Neural cell (in vitro differentiated cells): ENCODE data around the gene KDM2A. TPM values are rescaled to one million over a fixed set of nuclear protein-coding genes. Genes with fewer than 3 reads are reported as not detected.

Experiments
- H2AFZ ChIP-seq: fragments of 200-600, 300-800 bp; sonication (generic), shearing (Covaris generic); 2 replicates; pipeline ENCODE4 v1.6.0; 2014; ENCODE audit warnings: low read depth, mild to moderate bottlenecking, antibody characterized with exemption, low read length, moderate library complexity
- H3F3A ChIP-seq: fragments of 200-600 bp; shearing (Covaris generic); 2 replicates; pipeline ENCODE4 v1.6.1; 2016; ENCODE audit warnings: mild to moderate bottlenecking, moderate library complexity, mixed read lengths, antibody characterized with exemption, low read length; ENCODE audit not compliant: insufficient read depth, poor library complexity, severe bottlenecking
- H3K27ac ChIP-seq: fragments of 200-600, 300-800 bp; sonication (generic), shearing (Covaris generic); 2 replicates; pipeline ENCODE4 v1.5.1; 2014; ENCODE audit warnings: mild to moderate bottlenecking, low read length, moderate library complexity
- H3K27me3 ChIP-seq: fragments of 300-800, 200-600 bp; sonication (generic), shearing (Covaris generic); 2 replicates; pipeline ENCODE4 v1.6.0; 2014; ENCODE audit warnings: mild to moderate bottlenecking, low read depth, low read length, moderate library complexity; ENCODE audit not compliant: insufficient read depth
- H3K36me3 ChIP-seq: fragments of 300-800, 200-600 bp; sonication (generic), shearing (Covaris generic); 2 replicates; pipeline ENCODE4 v1.5.1; 2014; ENCODE audit warnings: mild to moderate bottlenecking, antibody characterized with exemption, low read length, moderate library complexity; ENCODE audit not compliant: insufficient read depth
- H3K4me2 ChIP-seq: fragments of 300-800, 200-600 bp; sonication (generic), shearing (Covaris generic); 2 replicates; pipeline ENCODE4 v1.6.0; 2014; ENCODE audit warnings: mild to moderate bottlenecking, low read length
- H3K4me3 ChIP-seq: fragments of 300-800, 200-600 bp; sonication (generic), shearing (Covaris generic); 2 replicates; pipeline ENCODE4 v1.5.1; 2014; ENCODE audit warnings: mild to moderate bottlenecking, low read length, moderate library complexity
- H3K79me2 ChIP-seq: fragments of 200-600 bp; shearing (Covaris generic); replicated peaks from 2 replicates; pipeline ENCODE4 v1.6.0; 2014; ENCODE audit warnings: mild to moderate bottlenecking, low read length, moderate library complexity; ENCODE audit not compliant: insufficient read depth
- H3K9ac ChIP-seq: fragments of 300-800, 200-600 bp; sonication (generic), shearing (Covaris generic); 2 replicates; pipeline ENCODE4 v1.6.1; 2016; ENCODE audit warnings: mild to moderate bottlenecking, low read length, mixed read lengths
- H3K9me2 ChIP-seq: fragments of 200-600 bp; shearing (Covaris generic); 2 replicates; pipeline ENCODE4 v1.6.1; 2016; ENCODE audit warnings: mild to moderate bottlenecking, low read length, mixed read lengths; ENCODE audit not compliant: insufficient read depth
- H3K9me3 ChIP-seq: fragments of 200-600, 300-800 bp; sonication (generic), shearing (Covaris generic); 2 replicates; pipeline ENCODE4 v1.6.1; 2016; ENCODE audit warnings: mild to moderate bottlenecking, mixed run types, low read length, moderate library complexity, mixed read lengths
- H4K20me1 ChIP-seq: fragments of 200-600 bp; shearing (Covaris generic); 2 replicates; pipeline ENCODE4 v1.6.1; 2016; ENCODE audit warnings: mild to moderate bottlenecking, mixed run types; ENCODE audit not compliant: insufficient read depth
- CTCF ChIP-seq: fragments of 450-650 bp; IDR thresholded peaks from 2 replicates; pipeline ENCODE4 v1.5.1; 2014; ENCODE audit warnings: antibody characterized with exemption, mild to moderate bottlenecking, moderate library complexity; ENCODE audit not compliant: poor library complexity, severe bottlenecking
- EP300 ChIP-seq: fragments of 450-650 bp; conservative IDR thresholded peaks from 2 replicates; pipeline ENCODE4 v1.6.1; 2014; ENCODE audit warnings: antibody characterized with exemption, mild to moderate bottlenecking, moderate library complexity; ENCODE audit not compliant: poor library complexity, severe bottlenecking
- MXI1 ChIP-seq: fragments of 450-650 bp; conservative IDR thresholded peaks from 2 replicates; pipeline ENCODE4 v1.6.1; 2014; ENCODE audit warnings: antibody characterized with exemption, mild to moderate bottlenecking; ENCODE audit not compliant: poor library complexity, severe bottlenecking
- POLR2AphosphoS5 ChIP-seq: IDR thresholded peaks from 2 replicates; pipeline ENCODE4 v1.6.1; 2012
- RAD21 ChIP-seq: fragments of 450-650 bp; conservative IDR thresholded peaks from 2 replicates; pipeline ENCODE4 v1.6.1; 2014; ENCODE audit warnings: antibody characterized with exemption, mild to moderate bottlenecking, moderate library complexity
- SMC3 ChIP-seq: fragments of 450-650 bp; conservative IDR thresholded peaks from 2 replicates; pipeline ENCODE4 v1.6.1; 2014; ENCODE audit warnings: antibody characterized with exemption, mild to moderate bottlenecking, moderate library complexity; ENCODE audit not compliant: poor library complexity
- polyA plus RNA-seq: library from polyadenylated mRNA; depleted of rRNA; stranded (reverse); fragments of >200 nt; gene quantifications from 2 replicates; pipeline ENCODE4 v1.2.3, GENCODE V29; 2014
- TF ChIP-seq, protein P1 (sequence below): IDR thresholded peaks from 2 replicates; pipeline ENCODE4 v1.6.1; 2012; ENCODE audit warnings: borderline replicate concordance

KDM2A gene
- polyA plus RNA-seq, 1 donor from 2014 or later, result 12.4 TPM

GRCh38 chr11:67265633-67266448 lies 146.8 kb downstream of the KDM2A start:
- Histone ChIP-seq H3K27ac (peak overlapping the region; percentile 24), H3K9ac (peak overlapping the region; percentile 60)

GRCh38 chr11:67266449-67267187 lies 147.6 kb downstream of the KDM2A start, which contains the start of gene GRK2:
Gene GRK2 (plus strand): TSS chr11:67266473. CDS start chr11:67266700, 227 bp downstream.
- TF ChIP-seq MXI1, result peak; percentile 40
- no peak for TF ChIP-seq RAD21
- TF ChIP-seq POLR2AphosphoS5, result no peak
- TF ChIP-seq, protein P1, sequence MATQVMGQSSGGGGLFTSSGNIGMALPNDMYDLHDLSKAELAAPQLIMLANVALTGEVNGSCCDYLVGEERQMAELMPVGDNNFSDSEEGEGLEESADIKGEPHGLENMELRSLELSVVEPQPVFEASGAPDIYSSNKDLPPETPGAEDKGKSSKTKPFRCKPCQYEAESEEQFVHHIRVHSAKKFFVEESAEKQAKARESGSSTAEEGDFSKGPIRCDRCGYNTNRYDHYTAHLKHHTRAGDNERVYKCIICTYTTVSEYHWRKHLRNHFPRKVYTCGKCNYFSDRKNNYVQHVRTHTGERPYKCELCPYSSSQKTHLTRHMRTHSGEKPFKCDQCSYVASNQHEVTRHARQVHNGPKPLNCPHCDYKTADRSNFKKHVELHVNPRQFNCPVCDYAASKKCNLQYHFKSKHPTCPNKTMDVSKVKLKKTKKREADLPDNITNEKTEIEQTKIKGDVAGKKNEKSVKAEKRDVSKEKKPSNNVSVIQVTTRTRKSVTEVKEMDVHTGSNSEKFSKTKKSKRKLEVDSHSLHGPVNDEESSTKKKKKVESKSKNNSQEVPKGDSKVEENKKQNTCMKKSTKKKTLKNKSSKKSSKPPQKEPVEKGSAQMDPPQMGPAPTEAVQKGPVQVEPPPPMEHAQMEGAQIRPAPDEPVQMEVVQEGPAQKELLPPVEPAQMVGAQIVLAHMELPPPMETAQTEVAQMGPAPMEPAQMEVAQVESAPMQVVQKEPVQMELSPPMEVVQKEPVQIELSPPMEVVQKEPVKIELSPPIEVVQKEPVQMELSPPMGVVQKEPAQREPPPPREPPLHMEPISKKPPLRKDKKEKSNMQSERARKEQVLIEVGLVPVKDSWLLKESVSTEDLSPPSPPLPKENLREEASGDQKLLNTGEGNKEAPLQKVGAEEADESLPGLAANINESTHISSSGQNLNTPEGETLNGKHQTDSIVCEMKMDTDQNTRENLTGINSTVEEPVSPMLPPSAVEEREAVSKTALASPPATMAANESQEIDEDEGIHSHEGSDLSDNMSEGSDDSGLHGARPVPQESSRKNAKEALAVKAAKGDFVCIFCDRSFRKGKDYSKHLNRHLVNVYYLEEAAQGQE, result no peak
- no peaks in the 10 kb centered on the region for H3F3A ChIP-seq
- H3K79me2 ChIP-seq, result peaks cover 32% of the 10 kb centered on the region
- H2AFZ ChIP-seq, result peak within 1 kb of the TSS; percentile 9
- no peaks in the 10 kb centered on the region for H3K9me3 ChIP-seq
- peak within 1 kb of the TSS; percentile 76 for H3K9ac ChIP-seq
- no peaks in the 10 kb centered on the region for H3K36me3 ChIP-seq
- no peaks in the 10 kb centered on the region for H3K9me2 ChIP-seq
- H3K27me3 ChIP-seq, result no peaks in the 10 kb centered on the region
- no peaks in the 10 kb centered on the region for H4K20me1 ChIP-seq
- peak within 1 kb of the TSS; percentile 80 for H3K4me2 ChIP-seq
- peak within 1 kb of the TSS; percentile 93 for H3K4me3 ChIP-seq
- peak within 1 kb of the TSS; percentile 28 for H3K27ac ChIP-seq

More at GRCh38 chr11:67265633-67266448, 146.8 kb downstream of the KDM2A start:
- no peaks in the 10 kb centered on the region for H3K36me3 ChIP-seq
- no peaks in the 10 kb centered on the region for H3K9me2 ChIP-seq
- H3K27me3 ChIP-seq, result no peaks in the 10 kb centered on the region
- peak; percentile 70 for TF ChIP-seq RAD21
- TF ChIP-seq MXI1, result peak; percentile 23
- TF ChIP-seq, protein P1, result no peak
- TF ChIP-seq CTCF, result peak; percentile 88
- no peak for TF ChIP-seq EP300
- TF ChIP-seq SMC3, result peak; percentile 79
- peak overlapping the region; percentile 9 for H2AFZ ChIP-seq
- peak overlapping the region; percentile 67 for H3K4me3 ChIP-seq
- no peaks in the 10 kb centered on the region for H3K9me3 ChIP-seq
- H3K79me2 ChIP-seq, result peaks cover 32% of the 10 kb centered on the region
- no peaks in the 10 kb centered on the region for H3F3A ChIP-seq
- H3K4me2 ChIP-seq, result peak overlapping the region; percentile 1
- H4K20me1 ChIP-seq, result no peaks in the 10 kb centered on the region
